Prostate gland (tissue), 2 donors: Measurements from ENCODE around the gene EPHB2. TPM values are rescaled to one million over a fixed set of nuclear protein-coding genes. Genes with fewer than 3 reads are reported as not detected.

Experiments used
- DNase-seq: peaks from one replicate; pipeline ENCODE4 v3.0.0-alpha.2; 2019; ENCODE audit warnings: low spot score
- H3K27ac ChIP-seq, 2 donors: fragments of 200-600 bp; sonication (generic); 2 replicates each; pipeline ENCODE4 v1.5.1; 2017 to 2019
- H3K27me3 ChIP-seq: fragments of 200-600 bp; sonication (generic); replicated peaks from 2 replicates; pipeline ENCODE4 v1.5.1; 2019; ENCODE audit not compliant: insufficient read depth
- H3K36me3 ChIP-seq, 2 donors: fragments of 200-600 bp; sonication (generic); 1 replicate in 1 of 2; 2 replicates in 1 of 2; pipeline versions ENCODE4 v1.5.1 to v1.8.1; 2017 to 2019
- H3K4me1 ChIP-seq: fragments of 200-600 bp; sonication (generic); replicated peaks from 2 replicates; pipeline ENCODE4 v1.5.1; 2019
- H3K4me3 ChIP-seq, 2 donors: fragments of 200-600 bp; sonication (generic); 2 replicates each; pipeline ENCODE4 v1.5.1; 2017 to 2019
- H3K9me3 ChIP-seq: fragments of 200-600 bp; sonication (generic); 2 replicates; pipeline ENCODE4 v1.5.1; 2017
- POLR2A ChIP-seq: fragments of 450-650 bp; IDR thresholded peaks from one replicate; pipeline ENCODE4 v1.6.1; 2016; ENCODE audit warnings: antibody characterized with exemption, mild to moderate bottlenecking
- POLR2AphosphoS5 ChIP-seq: sonication (generic); formaldehyde crosslinking; IDR thresholded peaks from one replicate; pipeline ENCODE4 v1.6.1; 2017; ENCODE audit warnings: antibody characterized with exemption
- WGBS: methylation state at CpG from one replicate; pipeline ENCODE4 v1.1.5; 2018; 5-methylcytosine and 5-hydroxymethylcytosine counted together
- intact Hi-C: fragments of 100-400 bp; cut with DNase I; formaldehyde crosslinking; loops from one replicate; pipeline ENCODE4 v1.14.2; 2022
- total RNA-seq, 2 donors: library from RNA; depleted of rRNA; stranded (reverse); fragments of >200 nt; gene quantifications; one replicate each; pipeline ENCODE4 v1.1.0, GENCODE V29; 2016
- TF ChIP-seq, protein P1 (sequence below), 4 experiments: fragments of 200-600 bp in 2 of 4; fragments of 450-650 bp in 2 of 4; sonication (generic) in 2 of 4; IDR thresholded peaks; 1 replicate in 3 of 4; 2 replicates in 1 of 4; pipeline ENCODE4 v1.5.1; 2016 to 2019; ENCODE audit warnings: antibody characterized with exemption in 4 of 4, mild to moderate bottlenecking in 2 of 4, moderate library complexity in 2 of 4

Gene EPHB2
- total RNA-seq, 2 donors from 2014 or later = 6.4 to 7.4 TPM

DNA sequence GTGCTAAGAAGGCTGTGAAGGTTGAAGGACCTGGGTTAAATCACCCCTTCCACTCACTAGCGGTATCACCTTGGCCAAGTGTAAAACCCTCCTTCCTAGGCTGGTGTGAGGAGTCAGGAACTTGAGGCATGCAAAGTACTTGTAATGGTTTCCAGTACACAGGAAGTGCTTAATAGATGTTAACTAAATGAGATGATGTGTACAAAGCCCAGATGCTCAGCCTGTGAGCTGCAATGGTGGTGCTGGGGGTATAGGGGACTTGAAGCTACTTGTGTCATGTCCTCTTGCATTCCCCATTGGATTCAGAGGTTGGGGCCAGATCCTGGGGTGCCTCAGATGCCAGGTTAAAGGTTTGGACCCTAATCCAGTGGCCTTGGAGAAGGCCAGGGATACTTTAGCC, 75.5 kb downstream of the EPHB2 start:
- TF ChIP-seq POLR2AphosphoS5 (no peak), POLR2A (no peak)
- TF ChIP-seq, protein P1, sequence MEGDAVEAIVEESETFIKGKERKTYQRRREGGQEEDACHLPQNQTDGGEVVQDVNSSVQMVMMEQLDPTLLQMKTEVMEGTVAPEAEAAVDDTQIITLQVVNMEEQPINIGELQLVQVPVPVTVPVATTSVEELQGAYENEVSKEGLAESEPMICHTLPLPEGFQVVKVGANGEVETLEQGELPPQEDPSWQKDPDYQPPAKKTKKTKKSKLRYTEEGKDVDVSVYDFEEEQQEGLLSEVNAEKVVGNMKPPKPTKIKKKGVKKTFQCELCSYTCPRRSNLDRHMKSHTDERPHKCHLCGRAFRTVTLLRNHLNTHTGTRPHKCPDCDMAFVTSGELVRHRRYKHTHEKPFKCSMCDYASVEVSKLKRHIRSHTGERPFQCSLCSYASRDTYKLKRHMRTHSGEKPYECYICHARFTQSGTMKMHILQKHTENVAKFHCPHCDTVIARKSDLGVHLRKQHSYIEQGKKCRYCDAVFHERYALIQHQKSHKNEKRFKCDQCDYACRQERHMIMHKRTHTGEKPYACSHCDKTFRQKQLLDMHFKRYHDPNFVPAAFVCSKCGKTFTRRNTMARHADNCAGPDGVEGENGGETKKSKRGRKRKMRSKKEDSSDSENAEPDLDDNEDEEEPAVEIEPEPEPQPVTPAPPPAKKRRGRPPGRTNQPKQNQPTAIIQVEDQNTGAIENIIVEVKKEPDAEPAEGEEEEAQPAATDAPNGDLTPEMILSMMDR (IDR thresholded peaks at IDR 0.05) = no peak
- no peaks in the 10 kb centered on the region for H3K4me1 ChIP-seq
- no peak for DNase-seq
- H3K4me3 ChIP-seq = no peak overlapping the region
- no peaks in the 10 kb centered on the region for H3K27me3 ChIP-seq
- intact Hi-C loops = no loop called here
- H3K27ac ChIP-seq = no peak overlapping the region
- no peaks in the 10 kb centered on the region for H3K36me3 ChIP-seq
- H3K9me3 ChIP-seq = no peaks in the 10 kb centered on the region
- 100% methylated on average over 1 of the region's 1 CpG for WGBS

DNA sequence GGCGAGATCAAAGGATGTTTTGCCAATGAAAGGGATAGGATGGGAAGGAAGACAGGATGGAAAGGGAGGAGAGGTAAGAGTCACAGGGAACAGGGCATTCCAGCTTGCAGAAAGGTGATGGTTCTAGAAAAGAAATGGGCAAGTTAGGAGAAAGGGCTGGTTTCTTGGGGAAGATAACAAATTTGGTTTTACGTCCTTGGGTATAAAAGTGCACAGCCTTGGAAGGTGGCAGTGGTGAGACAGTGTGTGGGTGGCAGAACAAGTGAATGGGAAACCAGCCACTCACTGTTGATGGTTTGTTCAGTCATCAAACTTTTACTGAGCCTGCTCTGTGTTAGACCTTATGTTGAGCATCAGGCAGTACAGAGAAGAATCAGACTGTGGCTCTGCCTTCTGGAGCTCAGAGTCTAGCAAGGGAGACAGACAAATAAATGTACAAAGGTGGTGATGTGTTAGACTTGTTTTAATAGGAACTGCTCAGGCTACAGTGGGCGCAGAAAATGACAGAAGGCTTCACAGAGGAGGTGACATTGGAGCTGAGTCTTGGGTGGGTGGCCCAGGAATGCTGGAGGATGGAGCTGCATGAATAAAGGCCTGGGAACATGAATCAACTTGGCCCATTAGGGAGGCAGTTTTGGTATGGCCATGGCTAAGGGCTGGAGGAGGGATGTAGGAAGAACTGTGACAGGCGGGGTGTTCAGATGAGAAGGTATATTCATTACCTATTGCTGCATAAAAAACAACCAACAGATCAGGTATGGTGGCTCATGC, 76.3 kb downstream of the EPHB2 start:
- no peaks in the 10 kb centered on the region for H3K9me3 ChIP-seq
- 93% methylated on average over 4 of the region's 4 CpGs for WGBS
- DNase-seq = no peak
- H3K4me1 ChIP-seq = no peaks in the 10 kb centered on the region
- no peaks in the 10 kb centered on the region for H3K36me3 ChIP-seq
- no peak overlapping the region for H3K4me3 ChIP-seq
- intact Hi-C loops = no loop called here
- no peak overlapping the region for H3K27ac ChIP-seq
- TF ChIP-seq POLR2A (no peak), POLR2AphosphoS5 (no peak)
- TF ChIP-seq, protein P1 (IDR thresholded peaks at IDR 0.05) = no peak
- H3K27me3 ChIP-seq = no peaks in the 10 kb centered on the region

DNA sequence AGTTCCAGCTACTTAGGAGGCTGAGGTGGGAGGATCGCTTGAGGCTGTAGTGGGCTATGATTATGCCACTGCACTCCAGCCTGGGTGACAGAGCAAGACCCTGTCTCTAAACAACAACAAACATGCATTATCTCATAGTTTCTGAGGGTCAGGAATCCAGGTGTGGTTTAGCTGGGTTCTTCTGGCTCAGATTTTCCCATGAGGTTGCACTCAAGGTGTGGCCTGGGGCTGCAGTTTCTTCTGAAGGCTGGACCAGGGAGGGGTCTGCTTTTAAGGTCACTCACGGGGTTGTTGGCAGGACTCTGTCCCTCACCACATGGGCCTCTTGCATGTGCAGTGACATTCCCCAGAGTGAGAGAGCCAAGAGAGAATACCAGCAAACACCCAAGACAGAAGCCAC, 77.0 kb downstream of the EPHB2 start:
- no peak for DNase-seq
- TF ChIP-seq POLR2AphosphoS5 = no peak

DNA sequence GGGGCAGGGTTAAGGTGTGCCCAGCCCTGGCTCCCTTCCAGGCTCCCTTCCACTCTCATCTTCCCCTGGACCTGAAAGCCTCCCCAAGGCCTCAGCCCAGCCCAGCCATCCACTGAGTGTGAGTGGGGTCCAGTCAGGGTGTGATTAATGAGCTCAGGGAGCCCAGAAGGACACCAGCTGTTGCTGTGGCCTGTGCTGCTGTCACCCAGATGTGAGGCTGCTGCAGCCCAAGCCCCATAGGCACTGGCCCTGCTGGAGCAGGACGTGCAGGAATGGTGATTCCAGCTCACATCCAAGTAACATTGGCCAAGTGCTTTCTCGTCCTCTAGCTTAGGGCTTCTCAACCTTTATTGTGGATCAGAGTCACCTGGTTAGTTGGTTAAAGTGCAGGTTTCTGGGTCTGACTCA, 77.6 kb downstream of the EPHB2 start:
- intact Hi-C loops = no loop called here
- 26% methylated on average over 2 of the region's 2 CpGs for WGBS
- no peak overlapping the region for H3K27ac ChIP-seq
- DNase-seq = no peak
- H3K4me1 ChIP-seq = no peaks in the 10 kb centered on the region
- H3K36me3 ChIP-seq = no peaks in the 10 kb centered on the region
- H3K4me3 ChIP-seq = no peak overlapping the region
- TF ChIP-seq, protein P1 (IDR thresholded peaks at IDR 0.05) = no peak
- no peak for TF ChIP-seq POLR2AphosphoS5
- TF ChIP-seq POLR2A = no peak
- H3K27me3 ChIP-seq = no peaks in the 10 kb centered on the region
- H3K9me3 ChIP-seq = no peaks in the 10 kb centered on the region

More for the DNA sequence above, 77.0 kb downstream of the EPHB2 start:
- H3K27ac ChIP-seq = no peak overlapping the region
- WGBS = 86% methylated on average over 2 of the region's 2 CpGs
- no peak overlapping the region for H3K4me3 ChIP-seq
- H3K27me3 ChIP-seq = no peaks in the 10 kb centered on the region
- H3K36me3 ChIP-seq = no peaks in the 10 kb centered on the region
- H3K9me3 ChIP-seq = no peaks in the 10 kb centered on the region
- H3K4me1 ChIP-seq = no peaks in the 10 kb centered on the region
- intact Hi-C loops = no loop called here

DNA sequence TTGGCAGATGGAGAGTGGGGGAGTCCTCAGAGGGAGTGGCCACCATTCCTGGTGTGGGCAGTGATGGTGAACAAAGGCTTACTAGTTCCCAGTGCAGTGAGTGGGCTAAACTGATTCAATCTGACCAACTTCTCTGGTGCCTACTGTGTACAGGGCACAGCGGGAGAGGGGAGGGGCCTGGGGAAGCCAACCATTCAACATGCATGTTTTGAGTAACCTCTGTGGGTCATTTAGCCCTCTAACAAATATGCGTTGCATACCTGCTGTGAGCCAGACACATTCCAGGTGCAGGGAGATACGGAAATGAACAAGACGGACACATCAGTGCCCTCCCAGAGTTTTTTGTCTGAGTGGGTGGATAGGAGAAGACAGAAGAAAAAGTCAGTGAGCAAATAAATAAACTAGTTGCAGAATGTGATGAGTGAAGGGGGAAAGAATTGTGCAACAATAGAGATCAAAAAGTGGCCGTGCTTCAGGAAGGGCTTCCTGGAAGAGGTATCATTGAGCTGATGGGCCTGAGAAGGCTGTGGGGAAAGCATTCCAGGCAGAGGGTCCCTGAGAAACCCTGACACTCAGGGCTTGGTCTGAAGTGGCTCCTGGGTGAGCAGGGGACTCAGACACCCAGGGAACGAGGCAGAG, 78.8 kb downstream of the EPHB2 start:
- H3K27ac ChIP-seq = no peak overlapping the region
- H3K36me3 ChIP-seq = no peaks in the 10 kb centered on the region
- TF ChIP-seq, protein P1 (IDR thresholded peaks at IDR 0.05) = no peak
- TF ChIP-seq POLR2AphosphoS5 = no peak
- no peak for TF ChIP-seq POLR2A
- H3K4me3 ChIP-seq = no peak overlapping the region
- H3K9me3 ChIP-seq = no peaks in the 10 kb centered on the region
- H3K27me3 ChIP-seq = no peaks in the 10 kb centered on the region
- H3K4me1 ChIP-seq = peaks cover 3% of the 10 kb centered on the region
- intact Hi-C loops = no loop called here
- no peak for DNase-seq
- WGBS = 84% methylated on average over 6 of the region's 6 CpGs
